Measurements from ENCODE around the gene CDC14B.

DNA sequence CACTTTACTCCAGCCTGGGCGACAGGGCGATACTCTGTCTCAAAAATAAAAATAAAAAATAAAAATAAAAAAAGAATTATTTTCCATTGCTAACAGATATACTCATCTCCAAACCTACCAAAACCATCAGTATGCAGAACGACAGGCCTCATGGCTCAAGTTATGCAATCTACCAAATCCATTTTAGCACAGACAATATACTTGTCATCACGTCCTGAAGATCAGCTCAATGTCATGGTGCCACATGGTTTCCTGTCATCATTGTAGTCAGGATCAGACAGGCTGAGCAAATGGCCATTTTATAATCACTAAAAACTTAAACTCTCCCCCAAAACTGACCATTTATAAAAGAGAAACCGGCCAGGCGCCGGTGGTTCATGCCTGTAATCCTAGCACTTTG, 100.5 kb downstream of the CDC14B start:
- TF ChIP-seq, protein P1, sequence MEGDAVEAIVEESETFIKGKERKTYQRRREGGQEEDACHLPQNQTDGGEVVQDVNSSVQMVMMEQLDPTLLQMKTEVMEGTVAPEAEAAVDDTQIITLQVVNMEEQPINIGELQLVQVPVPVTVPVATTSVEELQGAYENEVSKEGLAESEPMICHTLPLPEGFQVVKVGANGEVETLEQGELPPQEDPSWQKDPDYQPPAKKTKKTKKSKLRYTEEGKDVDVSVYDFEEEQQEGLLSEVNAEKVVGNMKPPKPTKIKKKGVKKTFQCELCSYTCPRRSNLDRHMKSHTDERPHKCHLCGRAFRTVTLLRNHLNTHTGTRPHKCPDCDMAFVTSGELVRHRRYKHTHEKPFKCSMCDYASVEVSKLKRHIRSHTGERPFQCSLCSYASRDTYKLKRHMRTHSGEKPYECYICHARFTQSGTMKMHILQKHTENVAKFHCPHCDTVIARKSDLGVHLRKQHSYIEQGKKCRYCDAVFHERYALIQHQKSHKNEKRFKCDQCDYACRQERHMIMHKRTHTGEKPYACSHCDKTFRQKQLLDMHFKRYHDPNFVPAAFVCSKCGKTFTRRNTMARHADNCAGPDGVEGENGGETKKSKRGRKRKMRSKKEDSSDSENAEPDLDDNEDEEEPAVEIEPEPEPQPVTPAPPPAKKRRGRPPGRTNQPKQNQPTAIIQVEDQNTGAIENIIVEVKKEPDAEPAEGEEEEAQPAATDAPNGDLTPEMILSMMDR (IDR thresholded peaks at IDR 0.05; ENCODE audit: low read length) = no peak
- no peak for TF ChIP-seq EZH2 (optimal IDR thresholded peaks at IDR 0.05; ENCODE audit: low read depth, low read length)

Measured in MM.1S (cell line).